Measurements from ENCODE around the gene FAT2.

DNA sequence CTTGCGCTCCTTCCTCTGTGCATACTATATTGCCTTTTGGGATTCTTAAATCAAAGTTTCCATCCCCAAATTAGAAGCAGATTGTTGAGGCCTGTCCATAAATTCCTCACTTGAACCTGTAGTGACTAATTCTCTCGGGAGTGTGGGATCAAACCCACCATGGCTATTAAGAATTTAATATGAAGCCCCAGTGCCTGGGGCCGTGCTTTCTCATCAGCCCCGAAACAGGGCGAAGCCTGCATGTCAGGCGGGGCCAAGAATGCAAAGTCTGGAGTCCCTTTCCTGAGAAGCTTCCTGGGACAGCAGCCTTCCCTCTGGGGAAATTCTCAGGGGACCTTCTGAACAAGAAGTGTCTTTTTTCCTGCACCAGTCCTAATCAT lies 29.3 kb upstream of the FAT2 start:
- TF ChIP-seq, protein P1, sequence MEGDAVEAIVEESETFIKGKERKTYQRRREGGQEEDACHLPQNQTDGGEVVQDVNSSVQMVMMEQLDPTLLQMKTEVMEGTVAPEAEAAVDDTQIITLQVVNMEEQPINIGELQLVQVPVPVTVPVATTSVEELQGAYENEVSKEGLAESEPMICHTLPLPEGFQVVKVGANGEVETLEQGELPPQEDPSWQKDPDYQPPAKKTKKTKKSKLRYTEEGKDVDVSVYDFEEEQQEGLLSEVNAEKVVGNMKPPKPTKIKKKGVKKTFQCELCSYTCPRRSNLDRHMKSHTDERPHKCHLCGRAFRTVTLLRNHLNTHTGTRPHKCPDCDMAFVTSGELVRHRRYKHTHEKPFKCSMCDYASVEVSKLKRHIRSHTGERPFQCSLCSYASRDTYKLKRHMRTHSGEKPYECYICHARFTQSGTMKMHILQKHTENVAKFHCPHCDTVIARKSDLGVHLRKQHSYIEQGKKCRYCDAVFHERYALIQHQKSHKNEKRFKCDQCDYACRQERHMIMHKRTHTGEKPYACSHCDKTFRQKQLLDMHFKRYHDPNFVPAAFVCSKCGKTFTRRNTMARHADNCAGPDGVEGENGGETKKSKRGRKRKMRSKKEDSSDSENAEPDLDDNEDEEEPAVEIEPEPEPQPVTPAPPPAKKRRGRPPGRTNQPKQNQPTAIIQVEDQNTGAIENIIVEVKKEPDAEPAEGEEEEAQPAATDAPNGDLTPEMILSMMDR (conservative IDR thresholded peaks at IDR 0.05; ENCODE audit: low read length), result no peak
- no peak for TF ChIP-seq EZH2phosphoT487 (IDR thresholded peaks at IDR 0.05; ENCODE audit: borderline replicate concordance, low read depth, low read length)

Data from OCI-LY7 (cell line).